Chondrocyte (in vitro differentiated cells): ENCODE data around the gene UBE2B. TPM values are rescaled to one million over a fixed set of nuclear protein-coding genes. Genes with fewer than 3 reads are reported as not detected.

Experiments used
- DNase-seq: peaks from one replicate; pipeline ENCODE4 v3.0.0; 2021; ENCODE audit warnings: mixed read lengths, low spot score
- H3K27ac Mint-ChIP-seq: one replicate; pipeline ENCODE4 v1.8.0; 2021; ENCODE audit warnings: mild to moderate bottlenecking, moderate library complexity, mixed read lengths; ENCODE audit not compliant: unreplicated experiment
- H3K27me3 Mint-ChIP-seq: 2 replicates; pipeline ENCODE4 v1.8.0; 2021; ENCODE audit warnings: low read depth, mixed read lengths
- H3K36me3 Mint-ChIP-seq: 2 replicates; pipeline ENCODE4 v1.8.0; 2021; ENCODE audit warnings: low read depth, mixed read lengths
- H3K4me1 Mint-ChIP-seq: 2 replicates; pipeline ENCODE4 v1.8.0; 2021; ENCODE audit warnings: low read depth, mild to moderate bottlenecking, mixed read lengths
- H3K4me3 Mint-ChIP-seq: one replicate; pipeline ENCODE4 v1.8.0; 2021; ENCODE audit warnings: mild to moderate bottlenecking, moderate library complexity, mixed read lengths; ENCODE audit not compliant: unreplicated experiment
- H3K9me3 Mint-ChIP-seq: 2 replicates; pipeline ENCODE4 v1.8.0; 2021; ENCODE audit warnings: low read depth, mixed read lengths
- CTCF ChIP-seq: fragments of 200-600 bp; sonication (generic); IDR thresholded peaks from 2 replicates; pipeline ENCODE4 v1.5.0; 2021; ENCODE audit warnings: antibody characterized with exemption, mild to moderate bottlenecking, moderate library complexity
- total RNA-seq: library from RNA; stranded (reverse); gene quantifications from 3 replicates; pipeline ENCODE4 v1.2.1, GENCODE V29; 2021

UBE2B gene
- total RNA-seq, 1 donor from 2014 or later: 93.8 TPM

GRCh38 chr5:134387443-134387842 lies 16.1 kb downstream of the UBE2B start:
- Mint-ChIP-seq H3K4me1 (peaks cover 7% of the 10 kb centered on the region), H3K9me3 (no peaks in the 10 kb centered on the region), H3K36me3 (peaks cover 28% of the 10 kb centered on the region), H3K27me3 (no peaks in the 10 kb centered on the region), H3K4me3 (no peak overlapping the region), H3K27ac (no peak overlapping the region)
- TF ChIP-seq CTCF: no peak
- DNase-seq: no peak

- Mint-ChIP-seq H3K27me3 (no peaks in the 10 kb centered on the region), H3K36me3 (peaks cover 32% of the 10 kb centered on the region), H3K4me3 (no peak overlapping the region), H3K27ac (peak overlapping the region; percentile 57), H3K4me1 (peaks cover 14% of the 10 kb centered on the region), H3K9me3 (no peaks in the 10 kb centered on the region)
- no peak for DNase-seq
- TF ChIP-seq CTCF: no peak
Measured at GRCh38 chr5:134392301-134392700, 20.9 kb downstream of the UBE2B start.

- no peak overlapping the region for H3K27ac Mint-ChIP-seq
- H3K4me1 Mint-ChIP-seq: peaks cover 14% of the 10 kb centered on the region
- no peaks in the 10 kb centered on the region for H3K27me3 Mint-ChIP-seq
- H3K4me3 Mint-ChIP-seq: no peak overlapping the region
- H3K9me3 Mint-ChIP-seq: no peaks in the 10 kb centered on the region
- no peak for DNase-seq
- peaks cover 26% of the 10 kb centered on the region for H3K36me3 Mint-ChIP-seq
- TF ChIP-seq CTCF: no peak
Measured at GRCh38 chr5:134394932-134395331, 23.6 kb downstream of the UBE2B start.

- Mint-ChIP-seq H3K9me3 (no peaks in the 10 kb centered on the region), H3K36me3 (peaks cover 19% of the 10 kb centered on the region), H3K27ac (no peak overlapping the region), H3K4me1 (peaks cover 14% of the 10 kb centered on the region), H3K27me3 (no peaks in the 10 kb centered on the region), H3K4me3 (no peak overlapping the region)
- DNase-seq: no peak
- TF ChIP-seq CTCF: no peak
Measured at GRCh38 chr5:134396274-134396673, 24.9 kb downstream of the UBE2B start.

- peaks cover 15% of the 10 kb centered on the region for H3K36me3 Mint-ChIP-seq
- H3K9me3 Mint-ChIP-seq: no peaks in the 10 kb centered on the region
- H3K27me3 Mint-ChIP-seq: no peaks in the 10 kb centered on the region
- H3K4me3 Mint-ChIP-seq: no peak overlapping the region
- TF ChIP-seq CTCF: no peak
- peaks cover 9% of the 10 kb centered on the region for H3K4me1 Mint-ChIP-seq
- no peak for DNase-seq
- H3K27ac Mint-ChIP-seq: no peak overlapping the region
Measured at GRCh38 chr5:134397196-134397595, 25.8 kb downstream of the UBE2B start.
